Activated T-cell treated with anti-CD3 and anti-CD28 coated beads, Interleukin-2, amount 50 U/mL, for 72 hours (primary cell): Measurements from ENCODE around the gene TRAM2. TPM values are rescaled to one million over a fixed set of nuclear protein-coding genes. Genes with fewer than 3 reads are reported as not detected.

ENCODE experiments used
- ATAC-seq, 2 donors: fragments of 150-1000 bp; cut with Tn5 transposase; replicated peaks in 1 of 2; 2 replicates each; pipeline ENCODE4 v1.10.0; 2021; ENCODE audit warnings: moderate library complexity in 2 of 2, mild to moderate bottlenecking in 1 of 2
- DNase-seq, 2 donors: peaks; one replicate each; pipeline ENCODE4 v3.0.0; 2021 to 2022; ENCODE audit warnings: mixed read lengths in 1 of 2
- H3K27ac Mint-ChIP-seq: one replicate; pipeline ENCODE4 v1.8.0; 2022; ENCODE audit warnings: mild to moderate bottlenecking, moderate library complexity, mixed read lengths
- H3K27me3 Mint-ChIP-seq: one replicate; pipeline ENCODE4 v1.8.0; 2022; ENCODE audit warnings: low read depth, mixed read lengths
- H3K36me3 Mint-ChIP-seq, 2 donors: one replicate each; pipeline ENCODE4 v1.8.0; 2022; ENCODE audit warnings: mixed read lengths in 2 of 2, mild to moderate bottlenecking in 1 of 2; ENCODE audit not compliant: insufficient read depth in 2 of 2
- H3K4me1 Mint-ChIP-seq: one replicate; pipeline ENCODE4 v1.8.0; 2022; ENCODE audit warnings: low read depth, mixed read lengths
- H3K4me3 Mint-ChIP-seq, 2 donors: one replicate each; pipeline ENCODE4 v1.8.0; 2022; ENCODE audit warnings: mild to moderate bottlenecking in 2 of 2, mixed read lengths in 2 of 2, moderate library complexity in 2 of 2
- H3K9me3 Mint-ChIP-seq, 2 donors: one replicate each; pipeline ENCODE4 v1.8.0; 2022; ENCODE audit warnings: mixed read lengths in 2 of 2
- total RNA-seq, 2 donors: library from RNA; stranded (reverse); gene quantifications; one replicate each; pipeline ENCODE4 v1.2.3, GENCODE V29; 2022

Gene TRAM2
- total RNA-seq, 2 donors from 2014 or later, result 4.9 to 5.2 TPM

- no peaks in the 10 kb centered on the region for H3K27me3 Mint-ChIP-seq
- H3K27ac Mint-ChIP-seq, result no peak overlapping the region
- ATAC-seq (no peak), DNase-seq (no peak)
- H3K36me3 Mint-ChIP-seq, result peaks cover 0 to 1% of the 10 kb centered on the region in 2 donors
- H3K4me3 Mint-ChIP-seq, result no peak overlapping the region
- no peaks in the 10 kb centered on the region for H3K9me3 Mint-ChIP-seq
- H3K4me1 Mint-ChIP-seq, result peaks cover 44% of the 10 kb centered on the region
Measured at GRCh38 chr6:52571099-52571755, 5.6 kb downstream of the TRAM2 start.

- DNase-seq (no peak), ATAC-seq (no peak)
- Mint-ChIP-seq H3K27ac (no peak overlapping the region), H3K27me3 (no peaks in the 10 kb centered on the region), H3K4me1 (peaks cover 37% of the 10 kb centered on the region), H3K9me3 (no peaks in the 10 kb centered on the region), H3K36me3 (no peaks in the 10 kb centered on the region), H3K4me3 (no peak overlapping the region)
Measured at GRCh38 chr6:52570291-52570700, 6.6 kb downstream of the TRAM2 start.

GRCh38 chr6:52568320-52568719 lies 8.5 kb downstream of the TRAM2 start:
- DNase-seq (no peak), ATAC-seq (no peak)
- peaks cover 19% of the 10 kb centered on the region for H3K4me1 Mint-ChIP-seq
- no peaks in the 10 kb centered on the region for H3K36me3 Mint-ChIP-seq
- H3K9me3 Mint-ChIP-seq, result no peaks in the 10 kb centered on the region
- no peak overlapping the region for H3K4me3 Mint-ChIP-seq
- H3K27ac Mint-ChIP-seq, result no peak overlapping the region
- no peaks in the 10 kb centered on the region for H3K27me3 Mint-ChIP-seq

GRCh38 chr6:52566853-52567279 lies 10.0 kb downstream of the TRAM2 start:
- Mint-ChIP-seq H3K9me3 (no peaks in the 10 kb centered on the region), H3K4me3 (no peak overlapping the region), H3K36me3 (no peaks in the 10 kb centered on the region), H3K27ac (no peak overlapping the region), H3K4me1 (peaks cover 12% of the 10 kb centered on the region), H3K27me3 (no peaks in the 10 kb centered on the region)
- DNase-seq, result no peak
- no peak for ATAC-seq

GRCh38 chr6:52566201-52566600 lies 10.7 kb downstream of the TRAM2 start:
- ATAC-seq, result no peak
- no peaks in the 10 kb centered on the region for H3K27me3 Mint-ChIP-seq
- no peak overlapping the region for H3K4me3 Mint-ChIP-seq

GRCh38 chr6:52564856-52565255 lies 12.0 kb downstream of the TRAM2 start:
- DNase-seq (no peak), ATAC-seq (no peak)
- Mint-ChIP-seq H3K27ac (no peak overlapping the region), H3K4me1 (peaks cover 12% of the 10 kb centered on the region), H3K4me3 (no peak overlapping the region), H3K27me3 (no peaks in the 10 kb centered on the region), H3K36me3 (no peaks in the 10 kb centered on the region), H3K9me3 (no peaks in the 10 kb centered on the region)

More at GRCh38 chr6:52566201-52566600, 10.7 kb downstream of the TRAM2 start:
- Mint-ChIP-seq H3K36me3 (no peaks in the 10 kb centered on the region), H3K4me1 (peaks cover 12% of the 10 kb centered on the region), H3K27ac (no peak overlapping the region), H3K9me3 (no peaks in the 10 kb centered on the region)
- no peak for DNase-seq

- ATAC-seq (no peak), DNase-seq (no peak)
- no peaks in the 10 kb centered on the region for H3K27me3 Mint-ChIP-seq
- H3K36me3 Mint-ChIP-seq, result no peaks in the 10 kb centered on the region
- H3K4me3 Mint-ChIP-seq, result no peak overlapping the region
- H3K4me1 Mint-ChIP-seq, result peaks cover 12% of the 10 kb centered on the region
- H3K9me3 Mint-ChIP-seq, result no peaks in the 10 kb centered on the region
- no peak overlapping the region for H3K27ac Mint-ChIP-seq
Measured at GRCh38 chr6:52562911-52563310, 13.9 kb downstream of the TRAM2 start.

- Mint-ChIP-seq H3K4me1 (no peaks in the 10 kb centered on the region), H3K9me3 (no peaks in the 10 kb centered on the region), H3K4me3 (no peak overlapping the region), H3K27ac (no peak overlapping the region), H3K36me3 (no peaks in the 10 kb centered on the region), H3K27me3 (no peaks in the 10 kb centered on the region)
- ATAC-seq (no peak), DNase-seq (no peak)
Measured at GRCh38 chr6:52560462-52560861, 16.4 kb downstream of the TRAM2 start.

- Mint-ChIP-seq H3K4me3 (no peak overlapping the region), H3K27ac (no peak overlapping the region), H3K36me3 (no peaks in the 10 kb centered on the region), H3K27me3 (no peaks in the 10 kb centered on the region), H3K9me3 (no peaks in the 10 kb centered on the region), H3K4me1 (no peaks in the 10 kb centered on the region)
- ATAC-seq, result no peak
- DNase-seq, result no peak
Measured at GRCh38 chr6:52558266-52559000, 18.4 kb downstream of the TRAM2 start.

- Mint-ChIP-seq H3K27ac (no peak overlapping the region), H3K9me3 (no peaks in the 10 kb centered on the region), H3K36me3 (no peaks in the 10 kb centered on the region), H3K4me3 (no peak overlapping the region), H3K27me3 (no peaks in the 10 kb centered on the region), H3K4me1 (peaks cover 4% of the 10 kb centered on the region)
- ATAC-seq, result no peak
- no peak for DNase-seq
Measured at GRCh38 chr6:52557389-52558265, 19.2 kb downstream of the TRAM2 start.

- Mint-ChIP-seq H3K27ac (no peak overlapping the region), H3K9me3 (no peaks in the 10 kb centered on the region), H3K27me3 (no peaks in the 10 kb centered on the region), H3K36me3 (no peaks in the 10 kb centered on the region), H3K4me3 (no peak overlapping the region), H3K4me1 (peaks cover 7% of the 10 kb centered on the region)
- no peak for DNase-seq
- ATAC-seq, result no peak
Measured at GRCh38 chr6:52555518-52556233, 21.2 kb downstream of the TRAM2 start.

- Mint-ChIP-seq H3K9me3 (no peaks in the 10 kb centered on the region), H3K27me3 (no peaks in the 10 kb centered on the region), H3K4me3 (no peak overlapping the region), H3K4me1 (peaks cover 7% of the 10 kb centered on the region), H3K36me3 (no peaks in the 10 kb centered on the region), H3K27ac (no peak overlapping the region)
- DNase-seq (no peak), ATAC-seq (no peak)
Measured at GRCh38 chr6:52554684-52555280, 22.1 kb downstream of the TRAM2 start.
